ENCODE measurements around the gene MICAL3. TPM values are rescaled to one million over a fixed set of nuclear protein-coding genes. Genes with fewer than 3 reads are reported as not detected.

MICAL3 gene
- total and polyA plus RNA-seq, 9 of the 15 experiments (the other 6 are each of a cell fraction or from before 2014, with no cell fraction given): 0.53 to 32.1 (median 12.3) TPM

DNA sequence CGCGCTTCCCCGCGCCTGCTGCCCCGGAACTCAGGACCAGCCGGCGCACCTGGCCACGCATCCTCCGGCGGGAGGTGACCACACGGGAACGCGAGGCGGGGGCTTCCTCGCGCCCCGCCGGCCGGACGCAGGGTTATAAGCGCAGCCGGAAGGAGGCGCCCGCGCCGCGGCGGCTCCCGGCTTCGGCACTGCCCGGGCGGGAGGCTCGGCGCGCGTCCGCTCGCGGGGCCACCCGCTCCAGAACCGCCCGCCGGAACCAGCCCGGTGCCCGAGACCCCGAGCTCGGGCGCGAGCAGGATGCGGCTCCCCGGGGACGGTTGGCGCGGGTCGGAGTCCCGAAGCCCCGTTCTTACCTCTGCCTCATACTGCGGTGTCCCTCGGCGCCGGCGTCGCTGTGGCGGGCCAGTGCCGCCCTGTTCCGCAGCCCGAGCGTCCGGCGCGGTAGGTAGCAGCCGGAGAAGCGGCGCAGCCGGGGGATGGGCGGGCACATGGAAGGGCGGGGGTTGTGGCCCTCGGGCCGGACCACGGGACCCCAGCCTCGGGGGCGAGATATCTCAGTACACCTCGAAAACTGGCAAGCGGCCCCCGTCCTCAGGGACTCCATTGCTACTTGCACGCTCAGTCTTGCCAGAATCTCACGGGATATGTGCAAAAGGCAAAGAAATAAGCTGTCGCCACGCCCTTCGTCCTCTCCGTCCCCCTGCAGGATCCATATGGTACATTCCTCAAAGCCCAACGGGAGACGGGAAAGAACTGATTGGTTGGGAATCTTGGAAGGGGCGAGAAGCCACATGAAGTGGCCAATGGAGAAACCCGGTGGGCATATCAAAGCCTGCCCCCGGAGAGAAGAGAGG is 23.1 kb downstream of the MICAL3 start (continued):
- TF ChIP-seq, protein P1, sequence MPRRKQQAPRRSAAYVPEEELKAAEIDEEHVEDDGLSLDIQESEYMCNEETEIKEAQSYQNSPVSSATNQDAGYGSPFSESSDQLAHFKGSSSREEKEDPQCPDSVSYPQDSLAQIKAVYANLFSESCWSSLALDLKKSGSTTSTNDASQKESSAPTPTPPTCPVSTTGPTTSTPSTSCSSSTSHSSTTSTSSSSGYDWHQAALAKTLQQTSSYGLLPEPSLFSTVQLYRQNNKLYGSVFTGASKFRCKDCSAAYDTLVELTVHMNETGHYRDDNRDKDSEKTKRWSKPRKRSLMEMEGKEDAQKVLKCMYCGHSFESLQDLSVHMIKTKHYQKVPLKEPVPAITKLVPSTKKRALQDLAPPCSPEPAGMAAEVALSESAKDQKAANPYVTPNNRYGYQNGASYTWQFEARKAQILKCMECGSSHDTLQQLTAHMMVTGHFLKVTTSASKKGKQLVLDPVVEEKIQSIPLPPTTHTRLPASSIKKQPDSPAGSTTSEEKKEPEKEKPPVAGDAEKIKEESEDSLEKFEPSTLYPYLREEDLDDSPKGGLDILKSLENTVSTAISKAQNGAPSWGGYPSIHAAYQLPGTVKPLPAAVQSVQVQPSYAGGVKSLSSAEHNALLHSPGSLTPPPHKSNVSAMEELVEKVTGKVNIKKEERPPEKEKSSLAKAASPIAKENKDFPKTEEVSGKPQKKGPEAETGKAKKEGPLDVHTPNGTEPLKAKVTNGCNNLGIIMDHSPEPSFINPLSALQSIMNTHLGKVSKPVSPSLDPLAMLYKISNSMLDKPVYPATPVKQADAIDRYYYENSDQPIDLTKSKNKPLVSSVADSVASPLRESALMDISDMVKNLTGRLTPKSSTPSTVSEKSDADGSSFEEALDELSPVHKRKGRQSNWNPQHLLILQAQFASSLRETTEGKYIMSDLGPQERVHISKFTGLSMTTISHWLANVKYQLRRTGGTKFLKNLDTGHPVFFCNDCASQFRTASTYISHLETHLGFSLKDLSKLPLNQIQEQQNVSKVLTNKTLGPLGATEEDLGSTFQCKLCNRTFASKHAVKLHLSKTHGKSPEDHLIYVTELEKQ (CRISPR knock-in tag; IDR thresholded peaks at IDR 0.05): no peak
- TF ChIP-seq MCM7 (IDR thresholded peaks at IDR 0.05) (no peak), SUPT5H (IDR thresholded peaks at IDR 0.05) (peak; percentile 88), MBD2 (IDR thresholded peaks at IDR 0.05; ENCODE audit: borderline replicate concordance, low read depth) (peak; percentile 98), RB1 (IDR thresholded peaks at IDR 0.05; ENCODE audit: low read depth) (peak; percentile 83), SMC3 (conservative IDR thresholded peaks at IDR 0.05; ENCODE audit: insufficient read depth, low read depth, low read length) (0 out of 2 replicates have a peak, but pooled peaks have one; percentile 14), NONO (IDR thresholded peaks at IDR 0.05; ENCODE audit: low read depth in 2 of 2, low read length in 1 of 2) (peak; percentile 93 to 99), JUND (IDR thresholded peaks at IDR 0.05; ENCODE audit: borderline replicate concordance, low read depth, low read length) (peak; percentile 96), JUND (tag; IDR thresholded peaks at IDR 0.05; ENCODE audit: borderline replicate concordance, low read depth, low read length) (no peak), ARNT (IDR thresholded peaks at IDR 0.05) (no peak), HDAC8 (tag; IDR thresholded peaks at IDR 0.05) (no peak), ATF7 (IDR thresholded peaks at IDR 0.05) (peak; percentile 100)
- TF ChIP-seq, protein P2, sequence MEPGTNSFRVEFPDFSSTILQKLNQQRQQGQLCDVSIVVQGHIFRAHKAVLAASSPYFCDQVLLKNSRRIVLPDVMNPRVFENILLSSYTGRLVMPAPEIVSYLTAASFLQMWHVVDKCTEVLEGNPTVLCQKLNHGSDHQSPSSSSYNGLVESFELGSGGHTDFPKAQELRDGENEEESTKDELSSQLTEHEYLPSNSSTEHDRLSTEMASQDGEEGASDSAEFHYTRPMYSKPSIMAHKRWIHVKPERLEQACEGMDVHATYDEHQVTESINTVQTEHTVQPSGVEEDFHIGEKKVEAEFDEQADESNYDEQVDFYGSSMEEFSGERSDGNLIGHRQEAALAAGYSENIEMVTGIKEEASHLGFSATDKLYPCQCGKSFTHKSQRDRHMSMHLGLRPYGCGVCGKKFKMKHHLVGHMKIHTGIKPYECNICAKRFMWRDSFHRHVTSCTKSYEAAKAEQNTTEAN (CRISPR knock-in tag; IDR thresholded peaks at IDR 0.05): no peak
- TF ChIP-seq, protein P3, sequence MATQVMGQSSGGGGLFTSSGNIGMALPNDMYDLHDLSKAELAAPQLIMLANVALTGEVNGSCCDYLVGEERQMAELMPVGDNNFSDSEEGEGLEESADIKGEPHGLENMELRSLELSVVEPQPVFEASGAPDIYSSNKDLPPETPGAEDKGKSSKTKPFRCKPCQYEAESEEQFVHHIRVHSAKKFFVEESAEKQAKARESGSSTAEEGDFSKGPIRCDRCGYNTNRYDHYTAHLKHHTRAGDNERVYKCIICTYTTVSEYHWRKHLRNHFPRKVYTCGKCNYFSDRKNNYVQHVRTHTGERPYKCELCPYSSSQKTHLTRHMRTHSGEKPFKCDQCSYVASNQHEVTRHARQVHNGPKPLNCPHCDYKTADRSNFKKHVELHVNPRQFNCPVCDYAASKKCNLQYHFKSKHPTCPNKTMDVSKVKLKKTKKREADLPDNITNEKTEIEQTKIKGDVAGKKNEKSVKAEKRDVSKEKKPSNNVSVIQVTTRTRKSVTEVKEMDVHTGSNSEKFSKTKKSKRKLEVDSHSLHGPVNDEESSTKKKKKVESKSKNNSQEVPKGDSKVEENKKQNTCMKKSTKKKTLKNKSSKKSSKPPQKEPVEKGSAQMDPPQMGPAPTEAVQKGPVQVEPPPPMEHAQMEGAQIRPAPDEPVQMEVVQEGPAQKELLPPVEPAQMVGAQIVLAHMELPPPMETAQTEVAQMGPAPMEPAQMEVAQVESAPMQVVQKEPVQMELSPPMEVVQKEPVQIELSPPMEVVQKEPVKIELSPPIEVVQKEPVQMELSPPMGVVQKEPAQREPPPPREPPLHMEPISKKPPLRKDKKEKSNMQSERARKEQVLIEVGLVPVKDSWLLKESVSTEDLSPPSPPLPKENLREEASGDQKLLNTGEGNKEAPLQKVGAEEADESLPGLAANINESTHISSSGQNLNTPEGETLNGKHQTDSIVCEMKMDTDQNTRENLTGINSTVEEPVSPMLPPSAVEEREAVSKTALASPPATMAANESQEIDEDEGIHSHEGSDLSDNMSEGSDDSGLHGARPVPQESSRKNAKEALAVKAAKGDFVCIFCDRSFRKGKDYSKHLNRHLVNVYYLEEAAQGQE (IDR thresholded peaks at IDR 0.05; ENCODE audit: borderline replicate concordance): peak; percentile 78
- TF ChIP-seq, protein P3 (CRISPR knock-in tag; IDR thresholded peaks at IDR 0.05; ENCODE audit: low read depth): no peak; the same call in 1 of the 2 replicates

Measured in K562 (cell line).